ENCODE data around the gene SLC23A1. TPM values are rescaled to one million over a fixed set of nuclear protein-coding genes. Genes with fewer than 3 reads are reported as not detected.

SLC23A1 gene
- total RNA-seq, 1 donor from 2014 or later = 1.4 TPM

- H3K27ac ChIP-seq = no peak overlapping the region
- H3K4me3 ChIP-seq = no peak overlapping the region
- TF ChIP-seq, protein P1, sequence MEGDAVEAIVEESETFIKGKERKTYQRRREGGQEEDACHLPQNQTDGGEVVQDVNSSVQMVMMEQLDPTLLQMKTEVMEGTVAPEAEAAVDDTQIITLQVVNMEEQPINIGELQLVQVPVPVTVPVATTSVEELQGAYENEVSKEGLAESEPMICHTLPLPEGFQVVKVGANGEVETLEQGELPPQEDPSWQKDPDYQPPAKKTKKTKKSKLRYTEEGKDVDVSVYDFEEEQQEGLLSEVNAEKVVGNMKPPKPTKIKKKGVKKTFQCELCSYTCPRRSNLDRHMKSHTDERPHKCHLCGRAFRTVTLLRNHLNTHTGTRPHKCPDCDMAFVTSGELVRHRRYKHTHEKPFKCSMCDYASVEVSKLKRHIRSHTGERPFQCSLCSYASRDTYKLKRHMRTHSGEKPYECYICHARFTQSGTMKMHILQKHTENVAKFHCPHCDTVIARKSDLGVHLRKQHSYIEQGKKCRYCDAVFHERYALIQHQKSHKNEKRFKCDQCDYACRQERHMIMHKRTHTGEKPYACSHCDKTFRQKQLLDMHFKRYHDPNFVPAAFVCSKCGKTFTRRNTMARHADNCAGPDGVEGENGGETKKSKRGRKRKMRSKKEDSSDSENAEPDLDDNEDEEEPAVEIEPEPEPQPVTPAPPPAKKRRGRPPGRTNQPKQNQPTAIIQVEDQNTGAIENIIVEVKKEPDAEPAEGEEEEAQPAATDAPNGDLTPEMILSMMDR (IDR thresholded peaks at IDR 0.05) = no peak
- DNase-seq = no peak
- H3K36me3 ChIP-seq = peaks cover 27% of the 10 kb centered on the region
- ATAC-seq = peak in 1 of 2 donors; percentile 32
- no peaks in the 10 kb centered on the region for H3K9me3 ChIP-seq
- no peaks in the 10 kb centered on the region for H3K27me3 ChIP-seq (ENCODE audit: low read depth)
- intact Hi-C loops (cut with DNase I) = no loop called here
- H3K4me1 ChIP-seq = peaks cover 3% of the 10 kb centered on the region
Measured at GRCh38 chr5:139335811-139336210, 47.3 kb downstream of the SLC23A1 start.

Other genes starting within 250 kb of the SLC23A1 start
- gene SIL1, start 184.9 kb downstream of the SLC23A1 start, total RNA-seq = 40.6 TPM
- 176 TPM for gene MATR3, start 89.6 kb downstream of the SLC23A1 start, total RNA-seq
- gene PAIP2, start 41.4 kb downstream of the SLC23A1 start, total RNA-seq = 84.1 TPM
- 7.8 TPM for gene MZB1, start 6.6 kb upstream of the SLC23A1 start, total RNA-seq
- 0.86 TPM for gene PROB1, start 11.8 kb upstream of the SLC23A1 start, total RNA-seq
- 3.5 TPM for gene SPATA24, start 20.8 kb upstream of the SLC23A1 start, total RNA-seq
- gene DNAJC18, start 56.2 kb upstream of the SLC23A1 start, total RNA-seq = 10.0 TPM
- 48.8 TPM for gene ECSCR, start 79.4 kb upstream of the SLC23A1 start, total RNA-seq
- not detected for gene SMIM33, start 87.7 kb upstream of the SLC23A1 start, total RNA-seq
- gene STING1, start 99.5 kb upstream of the SLC23A1 start, total RNA-seq = 120 TPM
- 97.0 TPM for gene UBE2D2, start 178.0 kb upstream of the SLC23A1 start, total RNA-seq